HepG2 (cell line): ENCODE measurements around the gene SULT2B1. TPM values are rescaled to one million over a fixed set of nuclear protein-coding genes. Genes with fewer than 3 reads are reported as not detected.

Source experiments
- ATAC-seq: fragments of 200-7000 bp; cut with Tn5 transposase; 3 replicates; pipeline ENCODE4 v1.9.1; 2020; ENCODE audit warnings: mild to moderate bottlenecking, moderate library complexity
- BruUV-seq: library from RNA; stranded (reverse); fragments of 400-500 nt; replicated peaks from 2 replicates; lab custom pipeline; 2021; lab: Mats Ljungman, UMichigan
- CTCF ChIA-PET: fragments of 300-600 bp; formaldehyde crosslinking; extraction: SDS; loops from one replicate; lab custom pipeline; 2021; ENCODE audit warnings: low total read pairs, inconsistent platforms, low intra/inter-chr PET ratio; lab: Yijun Ruan, JAX
- POLR2A ChIA-PET: fragments of 350-600 bp; sonication (Branson Sonifier 250); formaldehyde crosslinking; loops from one replicate; lab custom pipeline; 2020; ENCODE audit warnings: antibody characterized with exemption, inconsistent platforms; lab: Yijun Ruan, JAX
- DNase-seq: peaks from one replicate; pipeline ENCODE4 v3.0.0-alpha.2; 2015; ENCODE audit warnings: low spot score
- FAIRE-seq: peaks from 3 replicates; lab custom pipeline; 2011; peaks lifted over from hg19 to GRCh38; lab: Jason Lieb, UNC
- H2AFZ ChIP-seq: one replicate; pipeline ENCODE4 v1.6.1; 2011; ENCODE audit warnings: low read length, inconsistent platforms
- H3K27ac ChIP-seq: fragments of 300-600 bp; 3 replicates; pipeline ENCODE4 v1.8.0; 2011; ENCODE audit warnings: mixed run types, mild to moderate bottlenecking, mixed read lengths, low read length, inconsistent platforms; ENCODE audit not compliant: insufficient read depth; ENCODE audit errors: extremely low read length
- H3K27me3 ChIP-seq, 2 experiments: fragments of 200-600 bp in 1 of 2; 2 replicates in 1 of 2; 3 replicates in 1 of 2; pipeline versions ENCODE4 v1.6.0 to v1.8.0; 2011; ENCODE audit warnings: low read length in 2 of 2, mild to moderate bottlenecking in 2 of 2, moderate library complexity in 2 of 2, inconsistent platforms in 1 of 2; ENCODE audit not compliant: insufficient read depth in 2 of 2, control insufficient read depth in 1 of 2
- H3K36me3 ChIP-seq, 2 experiments: fragments of 200-600 bp in 1 of 2; replicated peaks in 1 of 2; 2 replicates in 1 of 2; 3 replicates in 1 of 2; pipeline versions ENCODE4 v1.5.1 to v1.8.0; 2011; ENCODE audit warnings: low read length in 2 of 2, inconsistent platforms in 1 of 2; ENCODE audit not compliant: insufficient read depth in 2 of 2, control insufficient read depth in 1 of 2
- H3K4me1 ChIP-seq: 2 replicates; pipeline ENCODE4 v1.5.1; 2012; ENCODE audit warnings: low read length, inconsistent platforms; ENCODE audit not compliant: insufficient read depth
- H3K4me2 ChIP-seq: 2 replicates; pipeline ENCODE4 v1.6.0; 2011; ENCODE audit warnings: low read depth, low read length, inconsistent platforms
- H3K4me3 ChIP-seq, 3 experiments: fragments of 200-600 bp in 1 of 3; sonication (generic), shearing (Covaris generic) in 1 of 3; replicated peaks in 1 of 3; 2 replicates each; pipeline ENCODE4 v1.5.1; 2011 to 2016; ENCODE audit warnings: low read length in 3 of 3, inconsistent platforms in 2 of 3, low read depth in 2 of 3, mild to moderate bottlenecking in 2 of 3, control low read depth in 1 of 3, mixed read lengths in 1 of 3; ENCODE audit not compliant: insufficient read depth in 1 of 3
- H3K79me2 ChIP-seq: one replicate; pipeline ENCODE4 v1.6.1; 2011; ENCODE audit warnings: low read length, inconsistent platforms; ENCODE audit not compliant: insufficient read depth
- H3K9ac ChIP-seq: 2 replicates; pipeline ENCODE4 v1.6.0; 2011; ENCODE audit warnings: mild to moderate bottlenecking, low read depth, low read length, inconsistent platforms; ENCODE audit not compliant: insufficient read depth
- H3K9me3 ChIP-seq: 2 replicates; pipeline ENCODE4 v1.5.1; 2012; ENCODE audit warnings: mild to moderate bottlenecking, low read length
- H4K20me1 ChIP-seq: 2 replicates; pipeline ENCODE4 v1.6.0; 2011; ENCODE audit warnings: inconsistent platforms, mild to moderate bottlenecking, low read length, moderate library complexity; ENCODE audit not compliant: insufficient read depth
- SMARCC2 ChIP-seq: fragments of 450-650 bp; IDR thresholded peaks from 2 replicates; pipeline ENCODE4 v1.6.1; 2017; ENCODE audit warnings: antibody characterized with exemption, mild to moderate bottlenecking
- WGBS: methylation state at CpG from one replicate; pipeline ENCODE4 v1.1.6; 2017; ENCODE audit warnings: low lambda C conversion rate; 5-methylcytosine and 5-hydroxymethylcytosine counted together
- in situ Hi-C: cut with HindIII; loops from 2 replicates; pipeline ENCODE4 v1.10.0; 2017; ENCODE audit warnings: low pct_unique_long_range_greater_than_20kb; ENCODE audit not compliant: extremely low pct_ligation_motif_present
- intact Hi-C: fragments of 100-400 bp; cut with micrococcal nuclease; formaldehyde crosslinking; loops from one replicate; pipeline ENCODE4 v1.10.0; 2022; ENCODE audit not compliant: unreplicated experiment
- polyA plus RNA-seq, 8 experiments: library from polyadenylated mRNA; depleted of rRNA in 3 of 8; stranded (reverse) in 7 of 8; unstranded in 1 of 8; fragments of >200 nt; fragmentation: Illumina TruSeq in 4 of 8; extraction: Trizol in 4 of 8; gene quantifications; 2 replicates each; pipeline versions ENCODE4 v1.2.1 to v1.2.3, GENCODE V29; 2011 to 2016; ENCODE audit warnings: low read depth in 4 of 8, missing spikeins in 1 of 8, mixed read lengths in 1 of 8; ENCODE audit not compliant: insufficient read depth in 1 of 8
- total RNA-seq, 5 experiments: library from RNA; depleted of rRNA; stranded (reverse); fragments of >200 nt; fragmentation: Illumina TruSeq; extraction: Trizol; gene quantifications; 2 replicates each; pipeline ENCODE4 v1.2.3, GENCODE V29; 2016; ENCODE audit warnings: low read depth in 1 of 5
- TF ChIP-seq, protein P1 (sequence below): sonication (generic); formaldehyde crosslinking; IDR thresholded peaks from 2 replicates; pipeline ENCODE4 v1.5.0; 2020; ENCODE audit warnings: mild to moderate bottlenecking, missing genetic modification reagents, borderline replicate concordance

Gene SULT2B1
- total and polyA plus RNA-seq, 2 of the 13 experiments (the other 11 are each of a cell fraction or from before 2014, with no cell fraction given), result 0.13 TPM; not detected in 1

DNA sequence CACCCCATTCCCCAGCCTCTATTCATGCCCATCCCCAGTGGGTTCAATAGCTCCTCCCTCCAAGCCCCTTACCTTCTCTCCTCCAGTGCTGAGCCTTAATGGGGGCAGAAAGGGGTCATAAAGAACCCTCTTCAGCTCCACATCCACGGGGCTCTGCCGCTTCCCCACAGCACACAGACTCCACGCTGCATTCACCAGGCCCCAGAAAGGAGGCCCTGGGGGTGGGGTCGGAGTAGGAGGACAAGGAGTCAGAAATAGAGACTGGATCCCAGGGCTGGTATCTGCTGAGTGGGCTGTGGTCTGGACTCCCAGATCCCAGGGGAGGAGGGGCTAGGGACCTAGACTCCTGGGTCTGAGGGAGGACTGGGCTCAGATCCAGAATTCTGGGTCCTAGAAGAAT, 92.4 kb downstream of the SULT2B1 start:
- ChIA-PET POLR2A (interaction anchor here (1.5 to 3.4 kb wide), 3 partner anchors 10 to 125 kb away, joined by 4 to 16 read pairs (median 5); no protein-coding TSS in a partner anchor), CTCF (no interaction called here)
- peaks cover 1 to 4% of the 10 kb centered on the region in 2 experiments; a peak in 4 of 5 replicates for H3K27me3 ChIP-seq
- in situ Hi-C loops, result no loop called here
- H3K4me1 ChIP-seq, result peaks cover 22% of the 10 kb centered on the region
- no peak overlapping the region for H3K27ac ChIP-seq
- no peaks in the 10 kb centered on the region for H4K20me1 ChIP-seq
- H3K36me3 ChIP-seq, result no peaks in the 10 kb centered on the region
- intact Hi-C loops, result no loop called here
- BruUV-seq, result no TSS peak
- H2AFZ ChIP-seq, result no peak overlapping the region
- no peak for TF ChIP-seq SMARCC2
- TF ChIP-seq, protein P1, sequence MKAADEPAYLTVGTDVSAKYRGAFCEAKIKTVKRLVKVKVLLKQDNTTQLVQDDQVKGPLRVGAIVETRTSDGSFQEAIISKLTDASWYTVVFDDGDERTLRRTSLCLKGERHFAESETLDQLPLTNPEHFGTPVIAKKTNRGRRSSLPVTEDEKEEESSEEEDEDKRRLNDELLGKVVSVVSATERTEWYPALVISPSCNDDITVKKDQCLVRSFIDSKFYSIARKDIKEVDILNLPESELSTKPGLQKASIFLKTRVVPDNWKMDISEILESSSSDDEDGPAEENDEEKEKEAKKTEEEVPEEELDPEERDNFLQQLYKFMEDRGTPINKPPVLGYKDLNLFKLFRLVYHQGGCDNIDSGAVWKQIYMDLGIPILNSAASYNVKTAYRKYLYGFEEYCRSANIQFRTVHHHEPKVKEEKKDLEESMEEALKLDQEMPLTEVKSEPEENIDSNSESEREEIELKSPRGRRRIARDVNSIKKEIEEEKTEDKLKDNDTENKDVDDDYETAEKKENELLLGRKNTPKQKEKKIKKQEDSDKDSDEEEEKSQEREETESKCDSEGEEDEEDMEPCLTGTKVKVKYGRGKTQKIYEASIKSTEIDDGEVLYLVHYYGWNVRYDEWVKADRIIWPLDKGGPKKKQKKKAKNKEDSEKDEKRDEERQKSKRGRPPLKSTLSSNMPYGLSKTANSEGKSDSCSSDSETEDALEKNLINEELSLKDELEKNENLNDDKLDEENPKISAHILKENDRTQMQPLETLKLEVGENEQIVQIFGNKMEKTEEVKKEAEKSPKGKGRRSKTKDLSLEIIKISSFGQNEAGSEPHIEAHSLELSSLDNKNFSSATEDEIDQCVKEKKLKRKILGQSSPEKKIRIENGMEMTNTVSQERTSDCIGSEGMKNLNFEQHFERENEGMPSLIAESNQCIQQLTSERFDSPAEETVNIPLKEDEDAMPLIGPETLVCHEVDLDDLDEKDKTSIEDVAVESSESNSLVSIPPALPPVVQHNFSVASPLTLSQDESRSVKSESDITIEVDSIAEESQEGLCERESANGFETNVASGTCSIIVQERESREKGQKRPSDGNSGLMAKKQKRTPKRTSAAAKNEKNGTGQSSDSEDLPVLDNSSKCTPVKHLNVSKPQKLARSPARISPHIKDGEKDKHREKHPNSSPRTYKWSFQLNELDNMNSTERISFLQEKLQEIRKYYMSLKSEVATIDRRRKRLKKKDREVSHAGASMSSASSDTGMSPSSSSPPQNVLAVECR (CRISPR knock-in tag), result 0 out of 2 replicates have a peak, but pooled peaks have one; percentile 13
- ATAC-seq, result no peak
- no peak overlapping the region for H3K9ac ChIP-seq
- DNase-seq, result no peak
- no peak overlapping the region for H3K4me2 ChIP-seq
- 71% methylated on average over 4 of the region's 4 CpGs for WGBS
- FAIRE-seq, result no peak
- no peak overlapping the region for H3K4me3 ChIP-seq
- no peaks in the 10 kb centered on the region for H3K9me3 ChIP-seq
- H3K79me2 ChIP-seq, result no peaks in the 10 kb centered on the region
